ENCODE results near the gene ZNF471.

Gene ZNF471

GRCh38 chr19:56507446-56508289, at the start of gene ZNF471:
TSS of gene ZNF471 (plus strand) at chr19:56507855. CDS start at chr19:56511572, 3,717 bp downstream.
- peak; percentile 77 for DNase-seq (ENCODE audit: low read depth)

GRCh38 chr19:56474308-56474707, 33.3 kb upstream of the ZNF471 start:
- no peak for DNase-seq (ENCODE audit: low read depth)

GRCh38 chr19:56476093-56476492, 31.6 kb upstream of the ZNF471 start:
- DNase-seq (ENCODE audit: low read depth) = no peak

- DNase-seq (ENCODE audit: low read depth) = peak; percentile 9
Measured at GRCh38 chr19:56476651-56477428, 30.8 kb upstream of the ZNF471 start, which contains the start of gene ZNF667. TSS of gene ZNF667 (minus strand) at chr19:56477345. CDS start at chr19:56462370, 14,975 bp downstream.

- peak; percentile 55 for DNase-seq (ENCODE audit: low read depth)
Measured at GRCh38 chr19:56477429-56478338, 30.0 kb upstream of the ZNF471 start.

GRCh38 chr19:56491399-56491798, 16.3 kb upstream of the ZNF471 start:
- no peak for DNase-seq (ENCODE audit: low read depth)

GRCh38 chr19:56504581-56504980, 3.1 kb upstream of the ZNF471 start:
- no peak for DNase-seq (ENCODE audit: low read depth)

- no peak for DNase-seq (ENCODE audit: low read depth)
Measured at GRCh38 chr19:56508290-56508778, 679 bp downstream of the ZNF471 start.

GRCh38 chr19:56525214-56525860, 17.7 kb downstream of the ZNF471 start:
- DNase-seq (ENCODE audit: low read depth) = no peak

GRCh38 chr19:56537442-56537841, 29.8 kb downstream of the ZNF471 start:
- DNase-seq (ENCODE audit: low read depth) = no peak

- DNase-seq (ENCODE audit: low read depth) = peak; percentile 87
Measured at GRCh38 chr19:56538254-56538760, 30.7 kb downstream of the ZNF471 start.

- DNase-seq (ENCODE audit: low read depth) = no peak
Measured at GRCh38 chr19:56538761-56539263, 31.2 kb downstream of the ZNF471 start, which contains the start of gene ZFP28. TSS of gene ZFP28 (plus strand) at chr19:56538948. CDS start at chr19:56539019, 71 bp downstream.

- DNase-seq (ENCODE audit: low read depth) = no peak
Measured at GRCh38 chr19:56543776-56544175, 36.1 kb downstream of the ZNF471 start.

GRCh38 chr19:56547535-56547934, 39.9 kb downstream of the ZNF471 start:
- DNase-seq (ENCODE audit: low read depth) = no peak

- DNase-seq (ENCODE audit: low read depth) = no peak
Measured at GRCh38 chr19:56554272-56554869, 46.7 kb downstream of the ZNF471 start.

- no peak for DNase-seq (ENCODE audit: low read depth)
Measured at GRCh38 chr19:56562766-56563165, 55.1 kb downstream of the ZNF471 start.

GRCh38 chr19:56566904-56567273, 59.2 kb downstream of the ZNF471 start:
- DNase-seq (ENCODE audit: low read depth) = no peak

- DNase-seq (ENCODE audit: low read depth) = peak; percentile 84
Measured at GRCh38 chr19:56567274-56568120, 59.8 kb downstream of the ZNF471 start, which contains the start of gene ZNF470. TSS of gene ZNF470 (plus strand) at chr19:56567468. CDS start at chr19:56570312, 2,844 bp downstream.

GRCh38 chr19:56572589-56572988, 64.9 kb downstream of the ZNF471 start:
- no peak for DNase-seq (ENCODE audit: low read depth)
